ENCODE data around the gene RNF141.

The RNF141 gene

DNA sequence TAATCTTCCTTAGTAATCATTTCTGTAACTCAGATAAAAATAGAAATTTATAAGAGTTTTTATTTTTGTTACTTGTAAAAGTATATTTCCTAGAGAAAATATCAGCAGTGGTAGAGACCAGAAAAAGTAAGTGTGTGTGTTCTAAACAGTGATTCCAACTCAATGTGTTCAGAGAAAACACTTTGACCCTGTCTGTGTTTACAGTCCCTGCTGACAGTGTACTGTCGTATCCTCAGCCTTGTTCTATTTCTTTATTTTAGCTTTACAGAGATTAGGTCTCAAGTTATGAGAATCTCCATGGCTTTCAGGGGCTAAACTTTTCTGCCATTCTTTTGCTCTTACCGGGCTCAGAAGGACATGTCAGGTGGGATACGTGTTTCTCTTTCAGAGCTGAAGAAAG lies 17.3 kb upstream of the RNF141 start:
- no peak for DNase-seq

DNA sequence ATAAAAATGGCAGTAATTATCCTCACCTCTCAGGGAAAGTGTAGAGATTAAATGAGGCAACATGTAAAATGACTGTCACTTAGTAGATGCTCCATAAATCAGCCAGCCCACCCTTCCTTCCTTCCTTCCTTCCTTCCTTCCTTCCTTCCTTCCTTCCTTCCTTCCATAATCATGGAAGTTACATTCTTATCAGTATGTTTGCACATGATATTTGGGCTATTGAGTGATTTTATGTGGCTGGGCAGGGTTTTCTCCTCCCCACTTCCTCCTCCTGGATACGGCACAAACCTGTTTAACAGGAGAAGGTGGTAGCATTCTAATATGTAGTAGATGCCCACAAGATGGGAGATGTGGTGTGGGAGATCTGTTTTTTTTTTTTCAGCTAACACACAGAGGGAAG lies 15.6 kb upstream of the RNF141 start:
- no peak for DNase-seq

DNA sequence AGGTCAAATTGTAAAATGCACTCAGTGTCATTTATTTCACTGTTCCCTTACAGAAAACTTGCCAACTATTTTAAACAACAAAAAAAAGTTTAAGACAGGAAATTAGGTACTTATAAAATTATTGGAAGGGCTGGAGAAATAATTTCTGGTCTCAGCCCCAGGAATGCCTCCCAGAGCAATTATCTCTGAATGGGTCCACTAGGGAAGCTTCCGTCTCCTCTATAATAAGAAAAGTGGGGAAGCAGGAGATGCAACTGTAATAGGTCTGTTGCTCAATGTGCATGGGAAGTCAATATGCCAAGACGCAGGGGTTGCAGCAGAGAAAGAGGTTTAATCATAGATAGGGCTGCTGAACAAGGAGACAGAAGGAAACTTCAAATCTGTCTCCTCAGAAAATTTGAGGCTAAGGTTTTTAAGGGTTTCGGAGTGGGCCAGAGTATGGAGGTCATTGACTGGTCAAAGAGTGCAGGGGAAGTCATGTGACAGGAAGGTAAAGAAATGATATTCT lies 10.9 kb upstream of the RNF141 start:
- no peak for DNase-seq

DNA sequence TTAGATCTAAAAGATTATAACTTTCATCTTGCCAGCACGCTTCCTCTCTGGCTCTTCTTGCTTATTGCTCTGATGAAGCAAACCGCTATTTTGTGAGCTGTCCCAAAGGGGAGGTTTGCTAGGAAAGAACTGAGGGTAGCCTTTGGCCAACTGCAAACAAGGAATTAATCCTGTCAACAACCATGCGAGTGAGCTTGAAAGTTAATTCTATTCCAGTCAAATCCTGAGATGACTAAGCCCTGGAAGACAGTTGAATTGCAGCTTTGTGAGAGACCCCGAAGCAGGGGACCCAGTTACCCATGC lies 10.3 kb upstream of the RNF141 start:
- DNase-seq: no peak

DNA sequence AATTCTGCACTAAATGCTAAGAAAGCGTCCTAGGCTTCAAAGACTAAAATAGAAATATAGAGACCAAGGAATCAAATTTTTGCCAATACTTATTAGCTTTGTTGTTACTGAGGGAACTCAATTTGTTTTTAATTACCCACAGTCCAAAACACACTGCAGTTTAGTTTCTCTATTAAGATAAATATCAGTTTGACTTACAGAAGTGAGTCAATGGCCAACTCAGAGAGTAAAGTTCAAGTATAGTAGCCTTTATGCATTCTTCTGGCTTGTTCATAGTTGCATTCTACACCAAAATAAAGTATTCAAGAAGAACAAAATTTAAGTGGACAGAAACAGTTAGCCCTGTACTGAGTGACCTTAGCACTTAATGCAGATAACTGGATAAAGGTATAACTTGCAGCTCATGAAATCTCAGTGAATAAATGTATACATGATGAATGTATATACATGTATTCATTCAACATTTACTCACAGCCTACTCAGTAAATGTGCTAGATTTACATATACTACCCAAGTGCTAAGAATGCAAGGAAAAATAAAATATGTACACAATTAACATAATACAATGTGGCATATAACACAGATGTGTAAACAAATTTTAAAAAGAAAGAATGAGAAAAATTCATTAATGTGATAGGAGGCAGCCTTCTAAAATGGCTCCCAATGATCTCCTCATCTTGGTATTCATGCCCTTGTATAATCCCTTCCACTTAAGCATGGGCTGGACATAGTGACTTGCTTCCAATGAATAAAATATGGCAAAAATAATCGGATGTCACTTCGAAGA lies 9.7 kb upstream of the RNF141 start:
- no peak for DNase-seq

DNA sequence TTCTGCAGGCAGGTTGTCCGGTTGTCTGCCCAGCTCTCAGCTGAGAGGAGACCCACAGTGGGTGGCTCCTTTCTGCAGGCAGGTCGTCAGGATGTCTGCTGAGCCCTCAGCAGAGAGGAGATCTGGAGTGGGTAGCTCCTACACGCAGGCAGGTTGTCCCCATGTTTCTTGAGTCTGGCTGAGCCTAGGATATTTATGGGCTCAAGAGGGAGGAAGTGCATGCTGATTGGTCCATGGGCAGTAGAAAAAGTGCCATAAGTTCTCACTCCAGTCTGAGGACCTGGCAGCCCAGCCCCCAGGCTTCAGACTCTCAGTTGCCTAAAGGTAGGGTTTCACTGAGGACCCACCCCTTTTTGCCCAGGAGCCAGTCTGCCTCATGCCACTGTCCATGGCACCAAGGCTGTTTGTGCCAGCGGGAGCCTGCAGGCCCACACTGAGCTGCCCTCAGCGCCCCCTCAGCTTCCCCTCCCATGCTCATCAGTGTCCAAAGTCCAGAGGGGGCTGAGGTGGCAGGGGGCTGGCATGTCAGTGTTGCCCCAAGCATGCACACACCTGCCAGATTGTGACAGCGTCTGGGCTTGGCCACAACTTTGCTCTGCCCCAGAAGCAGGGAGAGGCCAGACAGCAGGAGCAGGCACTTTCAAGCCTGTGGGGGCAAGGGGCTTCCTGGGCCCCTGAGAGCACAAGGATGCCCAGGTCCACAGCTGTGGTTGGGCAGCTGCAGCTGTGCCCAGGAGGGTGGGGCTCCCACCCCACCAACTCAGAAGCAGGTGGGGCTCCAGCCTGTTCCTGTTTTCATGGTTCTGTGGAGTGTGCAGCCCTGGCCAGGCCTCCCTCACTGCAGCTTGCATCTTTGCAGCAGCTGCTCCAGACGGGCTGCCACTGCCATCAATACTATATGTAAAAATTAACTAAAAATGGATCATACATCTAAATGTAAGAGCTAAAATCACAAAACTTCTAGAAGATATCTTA lies 3.8 kb upstream of the RNF141 start:
- DNase-seq: no peak

DNA sequence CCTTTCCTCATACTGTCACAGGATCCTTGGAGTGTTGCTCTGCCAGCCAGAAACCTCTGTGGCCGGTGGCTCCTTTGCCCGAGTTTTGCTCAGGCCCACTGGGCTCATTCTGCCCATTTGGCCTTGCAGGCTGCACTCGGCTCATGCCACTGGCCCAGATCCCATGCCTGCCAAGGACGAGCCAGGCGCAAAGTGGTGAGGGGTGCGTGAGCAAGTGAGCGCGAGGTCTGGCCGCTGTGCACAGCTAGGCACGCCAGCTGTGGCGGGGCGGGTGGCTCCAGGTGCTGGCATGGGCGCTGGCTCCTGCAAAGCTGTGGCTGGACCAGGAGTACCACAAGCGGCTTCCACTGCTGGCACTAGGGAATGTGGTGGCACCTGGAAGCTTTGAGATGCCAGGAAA lies 2.8 kb upstream of the RNF141 start:
- DNase-seq: no peak

DNA sequence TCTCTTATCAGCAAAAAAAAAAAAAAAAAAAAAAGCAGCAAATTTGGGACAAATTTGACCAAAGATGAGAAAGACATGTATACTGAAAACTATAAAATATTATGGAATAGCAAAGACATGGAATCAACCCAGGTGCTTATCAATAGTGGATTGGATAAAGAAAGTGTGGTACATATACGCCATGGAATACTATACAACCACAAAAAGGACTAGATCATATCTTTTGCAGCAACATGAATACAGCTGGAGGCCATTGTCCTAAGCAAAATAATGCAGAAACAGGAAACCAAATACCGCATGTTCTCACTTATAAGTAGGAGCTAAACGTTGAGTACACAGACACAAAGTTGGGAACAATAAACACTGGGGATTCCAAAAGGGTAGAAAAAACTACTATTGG lies 1.8 kb upstream of the RNF141 start:
- no peak for DNase-seq

DNA sequence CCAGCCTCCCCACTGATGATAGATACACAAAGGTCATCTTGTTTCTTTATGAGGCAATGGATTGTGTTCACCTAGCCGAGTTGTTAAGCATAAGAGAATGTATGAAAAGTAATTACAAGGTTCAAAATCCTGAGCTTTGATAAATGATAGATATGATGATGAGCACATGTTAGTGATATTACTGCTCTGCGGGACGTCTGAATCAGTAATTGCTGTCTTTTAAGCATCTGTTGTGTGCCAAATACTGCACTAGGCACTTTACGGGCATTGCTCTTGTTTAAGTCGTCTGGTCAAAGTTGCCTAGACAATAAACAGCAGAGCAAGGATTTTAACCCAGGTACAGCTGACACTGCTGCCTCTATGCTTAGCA lies 559 bp upstream of the RNF141 start:
- no peak for DNase-seq

DNA sequence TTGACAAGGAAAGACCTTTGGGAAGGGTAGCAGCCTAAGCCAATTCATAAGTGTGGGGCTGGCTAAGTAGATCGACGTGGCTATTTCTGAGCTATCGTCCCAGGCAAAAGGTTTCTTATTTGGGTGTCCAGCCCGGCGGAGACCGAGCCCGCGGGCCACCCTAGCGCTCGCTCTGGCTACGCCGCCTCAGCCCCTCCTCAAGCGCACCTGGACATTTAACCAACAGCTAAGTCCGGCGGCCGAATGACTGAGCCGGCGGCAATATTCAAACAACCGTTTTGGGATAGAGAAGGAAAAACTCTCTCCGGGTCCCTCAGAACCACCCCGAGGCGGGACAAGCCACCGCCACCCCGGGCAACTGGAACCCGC lies 457 bp downstream of the RNF141 start:
- no peak for DNase-seq

DNA sequence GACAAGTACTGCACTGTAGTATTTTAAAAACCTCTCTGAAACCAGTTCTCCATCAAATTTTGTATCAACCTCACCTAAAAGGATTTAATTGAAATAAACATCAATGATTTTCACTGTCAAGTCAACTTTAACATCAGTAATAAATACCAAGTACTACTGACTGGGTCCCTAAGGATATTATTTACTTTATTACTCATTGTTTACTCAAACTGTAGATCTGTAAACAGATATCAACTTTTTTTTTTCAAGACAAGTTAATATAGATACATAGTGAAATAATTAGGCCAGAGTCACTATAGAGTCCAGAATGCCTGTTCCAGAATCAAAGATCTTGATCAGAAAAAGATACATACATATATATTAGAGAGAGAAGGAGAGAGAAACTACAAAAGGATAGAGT lies 1.6 kb downstream of the RNF141 start:
- no peak for DNase-seq

DNA sequence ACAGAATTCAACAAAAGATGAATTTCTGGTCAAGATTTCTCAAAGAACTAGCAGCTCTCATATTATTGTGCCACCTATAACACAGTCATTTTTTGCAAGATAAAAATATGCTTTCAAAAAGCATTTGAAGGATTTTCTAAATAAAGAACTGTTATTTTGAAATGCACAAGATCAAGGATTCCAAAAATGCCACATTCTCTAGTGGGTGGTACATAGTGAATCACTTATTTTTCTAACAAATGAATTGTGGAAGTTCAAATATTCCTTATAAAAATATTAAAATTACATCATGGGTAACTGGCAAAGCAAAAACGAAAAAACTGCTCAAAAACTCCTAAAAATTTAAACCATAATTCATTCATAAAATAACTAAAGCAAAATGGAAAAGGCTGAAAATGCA lies 2.1 kb downstream of the RNF141 start:
- DNase-seq: no peak

DNA sequence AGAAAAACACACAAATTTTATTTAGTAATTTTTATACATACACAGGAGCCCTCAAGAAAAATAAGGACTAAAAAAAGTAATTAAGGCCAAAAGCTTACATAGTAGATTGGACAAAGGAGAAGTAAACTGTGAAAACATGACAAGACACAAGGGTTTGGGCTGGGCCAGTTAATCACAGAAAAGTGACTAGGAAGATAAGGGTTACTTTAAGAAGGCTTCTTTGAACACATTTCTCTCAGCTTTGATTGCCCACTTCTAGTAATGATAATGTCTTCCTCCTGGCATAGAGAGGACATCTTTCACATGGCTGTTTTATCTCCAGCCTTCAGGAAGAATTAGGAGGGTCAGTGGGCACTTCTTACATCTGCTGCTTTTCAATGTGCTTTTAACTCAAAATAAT lies 3.4 kb downstream of the RNF141 start:
- DNase-seq: no peak

DNA sequence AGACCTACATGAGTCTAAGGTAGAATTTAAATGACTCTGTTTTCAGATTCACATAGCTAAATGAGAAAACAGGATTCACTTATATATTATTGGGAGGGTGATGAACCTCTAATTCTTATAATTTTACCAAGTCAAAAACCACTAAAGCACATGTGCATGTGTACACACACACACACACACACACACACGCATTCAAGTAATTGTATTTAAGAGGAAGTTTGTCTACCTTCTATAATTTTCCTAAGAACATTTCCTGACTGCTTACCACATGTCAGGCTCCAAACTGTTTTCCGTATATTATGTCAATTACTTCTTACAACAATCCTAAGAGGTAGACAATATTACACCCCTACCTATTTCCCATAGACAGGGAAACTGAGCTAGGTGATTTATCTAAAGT lies 6.7 kb downstream of the RNF141 start:
- DNase-seq: no peak

DNA sequence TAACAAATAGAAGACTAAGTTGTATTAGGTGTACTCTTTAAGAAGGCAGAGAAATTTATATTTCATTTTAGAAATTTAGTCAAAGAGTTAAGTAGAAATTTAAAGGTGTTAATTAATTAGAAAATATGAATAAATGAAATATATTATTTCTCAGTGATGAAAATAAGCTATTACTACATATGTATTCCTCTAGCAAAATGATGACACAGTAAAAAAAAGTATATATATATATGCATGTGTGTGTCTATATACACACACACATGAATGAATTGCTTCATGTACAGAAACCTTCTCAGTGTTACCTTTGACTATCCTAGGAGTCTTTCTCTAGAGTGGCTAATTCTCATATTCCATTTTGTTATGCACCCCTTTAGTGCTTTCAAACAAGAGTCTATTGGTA lies 7.7 kb downstream of the RNF141 start:
- DNase-seq: no peak

DNA sequence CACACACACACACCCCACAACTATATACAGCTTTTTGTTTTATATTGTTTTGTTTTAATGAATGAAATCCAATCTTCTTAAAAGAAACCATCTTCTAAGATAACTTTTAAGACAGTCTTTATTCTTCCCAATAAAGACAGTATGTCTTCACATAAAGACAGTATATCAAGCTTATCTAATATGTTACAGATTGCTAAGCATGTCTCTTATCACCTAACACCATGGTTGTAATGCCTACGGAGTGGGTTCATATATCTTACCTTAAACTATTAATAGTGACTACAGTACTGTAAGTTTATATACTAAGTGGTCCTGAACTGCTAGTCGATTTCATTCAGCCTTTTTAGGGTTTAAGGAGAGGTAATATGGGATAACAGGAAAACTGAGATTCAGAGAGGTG lies 8.5 kb downstream of the RNF141 start:
- no peak for DNase-seq

DNA sequence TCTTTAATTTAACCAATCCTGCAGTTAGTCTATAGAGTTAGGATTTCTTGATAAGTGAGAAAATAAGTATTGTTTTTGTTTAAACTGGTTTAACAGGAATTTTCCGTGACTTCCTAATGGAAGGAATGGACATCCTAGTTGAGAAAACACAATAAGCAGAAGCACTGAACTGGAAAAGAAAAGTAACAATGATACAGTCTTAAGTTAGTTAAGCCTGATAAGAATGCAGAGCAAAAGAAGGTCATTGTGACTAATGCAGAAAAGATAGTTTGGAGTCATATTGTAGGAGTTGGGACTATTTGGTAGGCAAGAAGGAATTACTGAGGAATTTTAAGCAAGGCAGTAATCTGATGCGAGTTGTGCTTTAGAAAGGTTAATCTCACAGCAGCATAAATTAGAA lies 11.7 kb downstream of the RNF141 start:
- no peak for DNase-seq

DNA sequence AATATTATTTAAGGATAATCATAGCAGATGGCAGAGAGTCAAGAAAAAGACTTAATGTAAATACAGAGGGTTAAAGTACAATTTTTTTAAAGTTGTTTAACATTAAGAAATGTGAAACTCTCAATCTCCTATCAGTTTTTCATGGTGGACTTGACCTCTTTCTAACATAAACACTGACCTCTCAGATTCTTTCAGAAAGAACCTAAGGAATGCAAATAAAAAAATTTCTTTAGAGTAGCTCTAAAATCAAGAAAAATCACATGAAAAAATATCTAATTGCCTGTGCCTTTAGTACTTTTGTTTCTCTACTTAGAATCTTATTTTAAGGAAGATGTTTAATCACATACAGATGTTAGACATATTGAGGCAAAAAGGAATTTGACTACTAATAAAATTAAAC lies 12.9 kb downstream of the RNF141 start:
- DNase-seq: no peak

DNA sequence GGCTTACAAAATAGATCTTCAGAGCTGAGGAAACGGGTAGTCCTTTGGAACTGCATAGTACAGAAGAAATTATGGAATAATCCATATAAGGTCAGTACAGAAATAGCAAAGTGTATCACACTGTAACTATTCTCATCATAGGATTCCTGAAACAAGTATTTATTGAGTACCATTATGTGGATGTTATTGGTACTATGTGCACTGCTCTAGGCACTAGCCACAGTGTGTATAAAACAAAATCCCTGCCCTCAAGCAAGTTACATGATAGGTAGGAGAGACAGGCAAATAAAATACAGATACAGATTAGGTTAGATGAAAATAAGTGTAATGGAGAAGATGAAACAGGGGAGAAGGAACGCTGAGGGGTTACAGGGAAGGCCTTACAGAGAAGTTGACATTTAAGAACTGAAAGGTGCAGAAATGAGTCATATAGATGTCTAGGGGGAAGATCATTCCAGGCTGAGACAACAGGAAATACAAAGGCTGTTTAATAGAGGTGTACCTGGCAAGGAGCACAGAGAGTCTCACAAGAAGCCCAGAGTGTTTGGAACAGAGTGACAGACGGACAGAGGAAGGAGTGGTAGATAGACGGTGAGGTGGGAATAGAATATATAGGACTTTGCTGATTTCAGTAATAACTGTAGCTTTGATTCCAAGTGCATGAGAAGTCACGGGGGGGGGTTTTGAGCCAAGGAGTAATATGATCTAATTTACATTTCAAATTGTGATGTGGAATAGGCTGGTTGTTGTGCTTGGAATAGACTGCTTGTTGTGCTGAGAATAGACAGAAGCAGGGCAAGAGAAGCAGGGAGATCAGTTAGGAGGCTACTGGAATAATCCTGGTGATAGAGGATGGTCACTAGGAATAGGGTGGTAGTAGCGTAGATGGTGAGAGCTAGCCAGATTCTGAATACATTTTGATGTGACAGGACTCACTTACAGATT lies 13.7 kb downstream of the RNF141 start:
- DNase-seq: no peak

DNA sequence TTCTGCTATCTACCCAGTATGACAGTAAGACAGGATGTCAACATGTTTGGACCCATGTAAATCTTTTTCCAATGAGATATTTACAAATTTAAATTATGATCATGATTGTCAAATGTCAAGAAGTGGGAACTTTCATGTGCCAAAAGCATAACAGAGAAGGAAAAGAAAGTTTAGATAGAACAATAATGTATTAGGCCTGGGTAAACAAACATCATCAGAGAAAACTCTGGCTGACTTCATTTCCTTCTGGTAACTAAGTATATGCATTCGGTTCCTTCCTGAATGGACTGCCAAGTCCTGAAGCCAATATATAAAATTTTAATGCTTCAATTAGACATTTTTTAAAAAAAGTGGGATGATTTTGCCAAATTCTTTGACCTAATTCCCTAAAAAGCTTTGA lies 16.5 kb downstream of the RNF141 start:
- DNase-seq: no peak

DNA sequence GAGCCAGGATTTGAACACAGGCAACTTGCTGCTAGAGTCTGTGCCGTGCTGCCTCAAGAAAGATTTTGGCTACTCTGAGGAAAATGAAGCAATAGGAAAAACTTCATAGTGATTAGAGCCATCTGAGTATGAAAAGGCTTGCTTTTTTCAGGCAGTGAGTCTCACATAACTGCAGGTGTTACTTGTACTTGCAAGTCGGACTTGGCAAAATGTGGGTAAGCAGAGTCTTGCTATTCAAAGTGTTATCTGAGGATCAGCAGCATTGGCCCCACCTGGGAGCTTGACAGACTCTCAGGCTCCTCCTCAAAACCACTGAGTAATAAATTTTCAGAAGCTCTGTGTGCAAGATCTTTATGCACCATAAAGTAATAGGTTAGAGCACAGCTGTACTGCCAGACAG lies 18.1 kb downstream of the RNF141 start:
- no peak for DNase-seq

DNA sequence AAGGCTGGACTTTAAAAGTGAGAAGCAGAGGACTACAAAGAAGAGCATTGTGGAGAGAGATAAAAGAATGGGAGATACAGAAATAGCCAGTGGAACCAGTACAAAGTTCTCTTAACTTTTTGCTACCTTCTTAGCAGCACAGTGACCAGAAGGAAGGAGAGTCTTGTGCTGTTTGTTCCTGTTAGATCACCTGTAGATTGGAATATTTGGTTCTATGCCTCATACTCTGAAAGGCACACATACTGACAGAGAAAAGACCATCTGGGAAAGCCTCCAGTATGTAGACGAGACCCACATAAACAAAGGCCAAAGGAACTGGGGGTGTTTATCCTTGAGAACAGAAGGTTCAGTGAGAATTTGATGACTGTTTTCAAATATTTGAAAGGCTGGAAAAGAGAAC lies 18.7 kb downstream of the RNF141 start:
- DNase-seq: no peak

DNA sequence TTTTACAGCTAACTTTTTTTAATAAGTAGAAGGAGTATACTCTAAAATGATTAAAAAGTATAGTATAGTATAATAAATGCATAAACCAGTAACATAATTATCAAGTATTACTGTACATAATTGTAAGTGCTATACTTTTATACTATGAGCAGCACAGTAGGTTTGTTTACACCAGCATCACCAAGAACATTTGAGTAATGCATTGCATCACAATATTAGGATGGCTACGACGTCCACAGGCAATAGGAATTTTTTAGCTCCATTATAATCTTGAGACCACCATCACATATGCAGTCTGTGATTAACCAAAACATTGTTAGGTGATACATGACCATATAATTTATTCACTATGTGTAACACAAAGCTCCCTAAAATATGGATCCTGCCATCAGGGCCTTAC lies 20.4 kb downstream of the RNF141 start:
- DNase-seq: no peak

Measured in stimulated activated CD4-positive, alpha-beta T cell treated with anti-CD3 and anti-CD28 coated beads, Interleukin-4, amount 100 ng/mL, for 4 hours (primary cell).